KMS-11 (cell line): ENCODE measurements around the gene NRXN3.
A peak's percentile ranks its signal among the peaks of the same experiment; 100 is the strongest.

Source experiments
- H2AFZ ChIP-seq: fragments of 200-600 bp; sonication (generic); 2 replicates; pipeline ENCODE4 v1.6.1; 2016; ENCODE audit warnings: antibody characterized with exemption, mixed run types, low read depth
- H3K27ac ChIP-seq: fragments of 200-600 bp; sonication (generic); 2 replicates; pipeline ENCODE4 v1.6.1; 2016; ENCODE audit warnings: mild to moderate bottlenecking, mixed run types
- H3K27me3 ChIP-seq: fragments of 200-600 bp; sonication (generic); 2 replicates; pipeline ENCODE4 v1.6.1; 2017; ENCODE audit warnings: mild to moderate bottlenecking, low read depth, mixed run types, moderate library complexity; ENCODE audit not compliant: insufficient read depth
- H3K36me3 ChIP-seq: fragments of 200-600 bp; sonication (generic); 2 replicates; pipeline ENCODE4 v1.6.1; 2017; ENCODE audit warnings: mild to moderate bottlenecking, mixed run types; ENCODE audit not compliant: insufficient read depth
- H3K4me1 ChIP-seq: fragments of 200-600 bp; sonication (generic); 2 replicates; pipeline ENCODE4 v1.6.1; 2016; ENCODE audit warnings: mild to moderate bottlenecking, low read depth, mixed run types; ENCODE audit not compliant: poor library complexity, severe bottlenecking
- H3K4me2 ChIP-seq: fragments of 200-600 bp; sonication (generic); 2 replicates; pipeline ENCODE4 v1.7.0; 2016; ENCODE audit warnings: mild to moderate bottlenecking, mixed run types
- H3K4me3 ChIP-seq: fragments of 200-600 bp; sonication (generic); IDR thresholded peaks from 2 replicates; pipeline ENCODE4 v1.6.1; 2017; ENCODE audit warnings: low read depth, low read length, mixed read lengths; ENCODE audit not compliant: insufficient read depth
- H3K79me2 ChIP-seq: fragments of 200-600 bp; sonication (generic); 2 replicates; pipeline ENCODE4 v1.6.1; 2016; ENCODE audit warnings: low read depth, mixed run types; ENCODE audit not compliant: insufficient read depth
- H3K9ac ChIP-seq: fragments of 200-600 bp; sonication (generic); 2 replicates; pipeline ENCODE4 v1.6.1; 2016; ENCODE audit warnings: mild to moderate bottlenecking, mixed run types
- H4K20me1 ChIP-seq: fragments of 200-600 bp; sonication (generic); 2 replicates; pipeline ENCODE4 v1.6.1; 2016; ENCODE audit warnings: mild to moderate bottlenecking, mixed run types; ENCODE audit not compliant: insufficient read depth
- TF ChIP-seq, protein P1 (sequence below): fragments of 200-600 bp; sonication (generic); conservative IDR thresholded peaks from 2 replicates; pipeline ENCODE4 v1.6.1; 2017; ENCODE audit warnings: low read depth, mild to moderate bottlenecking, antibody characterized with exemption, low read length, moderate library complexity, mixed read lengths

NRXN3 gene

DNA sequence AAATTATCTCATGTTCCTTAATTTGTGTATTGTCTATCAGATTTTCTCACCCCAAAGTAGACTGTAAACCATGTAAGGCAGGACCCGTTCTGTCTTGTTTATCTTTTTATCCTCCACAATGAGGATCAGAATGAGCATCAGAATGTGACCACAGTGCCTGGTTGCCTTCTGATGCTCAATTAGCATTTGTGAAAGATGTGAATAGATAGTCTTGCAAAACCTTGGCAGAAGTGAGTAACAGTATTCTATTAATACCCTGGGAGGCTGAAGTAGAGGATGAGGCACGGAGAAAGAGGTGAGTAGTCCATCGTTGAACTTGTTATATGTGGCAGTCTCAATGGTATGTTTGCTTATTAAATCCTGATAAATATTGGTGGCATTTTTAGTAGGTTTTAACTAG lies 781.4 kb downstream of the NRXN3 start:
- Histone ChIP-seq H3K4me1 (no peaks in the 10 kb centered on the region), H3K36me3 (no peaks in the 10 kb centered on the region), H3K79me2 (no peaks in the 10 kb centered on the region), H3K27ac (no peak overlapping the region), H3K4me2 (no peak overlapping the region), H3K4me3 (no peak overlapping the region), H4K20me1 (no peaks in the 10 kb centered on the region), H2AFZ (no peak overlapping the region), H3K9ac (no peak overlapping the region), H3K27me3 (no peaks in the 10 kb centered on the region)
- TF ChIP-seq, protein P1, sequence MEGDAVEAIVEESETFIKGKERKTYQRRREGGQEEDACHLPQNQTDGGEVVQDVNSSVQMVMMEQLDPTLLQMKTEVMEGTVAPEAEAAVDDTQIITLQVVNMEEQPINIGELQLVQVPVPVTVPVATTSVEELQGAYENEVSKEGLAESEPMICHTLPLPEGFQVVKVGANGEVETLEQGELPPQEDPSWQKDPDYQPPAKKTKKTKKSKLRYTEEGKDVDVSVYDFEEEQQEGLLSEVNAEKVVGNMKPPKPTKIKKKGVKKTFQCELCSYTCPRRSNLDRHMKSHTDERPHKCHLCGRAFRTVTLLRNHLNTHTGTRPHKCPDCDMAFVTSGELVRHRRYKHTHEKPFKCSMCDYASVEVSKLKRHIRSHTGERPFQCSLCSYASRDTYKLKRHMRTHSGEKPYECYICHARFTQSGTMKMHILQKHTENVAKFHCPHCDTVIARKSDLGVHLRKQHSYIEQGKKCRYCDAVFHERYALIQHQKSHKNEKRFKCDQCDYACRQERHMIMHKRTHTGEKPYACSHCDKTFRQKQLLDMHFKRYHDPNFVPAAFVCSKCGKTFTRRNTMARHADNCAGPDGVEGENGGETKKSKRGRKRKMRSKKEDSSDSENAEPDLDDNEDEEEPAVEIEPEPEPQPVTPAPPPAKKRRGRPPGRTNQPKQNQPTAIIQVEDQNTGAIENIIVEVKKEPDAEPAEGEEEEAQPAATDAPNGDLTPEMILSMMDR = no peak

DNA sequence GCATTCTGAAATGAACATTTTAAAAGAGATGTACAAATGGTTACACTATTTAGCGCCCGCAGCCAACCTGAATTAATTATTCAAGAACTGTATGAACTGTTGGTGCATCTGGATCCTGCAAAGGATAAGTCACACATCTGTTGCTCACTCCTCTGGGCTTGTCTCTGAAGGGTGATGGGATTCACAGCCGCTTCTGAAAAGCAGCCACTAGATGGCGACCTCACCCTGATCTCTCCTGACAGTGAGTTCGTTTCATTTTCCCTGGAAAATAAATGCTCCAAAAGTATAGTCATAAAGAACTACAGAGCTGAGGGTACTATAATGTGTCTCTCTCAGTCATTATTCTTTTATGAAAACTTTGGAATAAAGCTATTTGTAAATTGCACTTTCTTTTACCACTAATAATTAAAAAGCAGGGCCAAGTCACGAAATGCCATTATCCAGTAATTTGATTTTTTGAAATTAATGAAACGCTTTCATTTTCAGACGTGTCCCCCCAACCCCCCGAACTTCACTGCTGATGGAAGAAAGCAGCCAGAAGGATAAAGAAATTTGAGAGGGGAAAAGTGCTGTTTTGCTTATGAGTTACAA lies 789.6 kb downstream of the NRXN3 start:
- Histone ChIP-seq H3K27ac (no peak overlapping the region), H2AFZ (peak overlapping the region; percentile 2; the same call in 1 of the 2 replicates), H4K20me1 (no peaks in the 10 kb centered on the region), H3K9ac (no peak overlapping the region), H3K36me3 (no peaks in the 10 kb centered on the region), H3K4me1 (no peaks in the 10 kb centered on the region), H3K27me3 (no peaks in the 10 kb centered on the region), H3K4me3 (no peak overlapping the region), H3K4me2 (0 out of 2 replicates have a peak overlapping the region, but pooled peaks have one; percentile 15), H3K79me2 (no peaks in the 10 kb centered on the region)
- TF ChIP-seq, protein P1 = peak; percentile 92

DNA sequence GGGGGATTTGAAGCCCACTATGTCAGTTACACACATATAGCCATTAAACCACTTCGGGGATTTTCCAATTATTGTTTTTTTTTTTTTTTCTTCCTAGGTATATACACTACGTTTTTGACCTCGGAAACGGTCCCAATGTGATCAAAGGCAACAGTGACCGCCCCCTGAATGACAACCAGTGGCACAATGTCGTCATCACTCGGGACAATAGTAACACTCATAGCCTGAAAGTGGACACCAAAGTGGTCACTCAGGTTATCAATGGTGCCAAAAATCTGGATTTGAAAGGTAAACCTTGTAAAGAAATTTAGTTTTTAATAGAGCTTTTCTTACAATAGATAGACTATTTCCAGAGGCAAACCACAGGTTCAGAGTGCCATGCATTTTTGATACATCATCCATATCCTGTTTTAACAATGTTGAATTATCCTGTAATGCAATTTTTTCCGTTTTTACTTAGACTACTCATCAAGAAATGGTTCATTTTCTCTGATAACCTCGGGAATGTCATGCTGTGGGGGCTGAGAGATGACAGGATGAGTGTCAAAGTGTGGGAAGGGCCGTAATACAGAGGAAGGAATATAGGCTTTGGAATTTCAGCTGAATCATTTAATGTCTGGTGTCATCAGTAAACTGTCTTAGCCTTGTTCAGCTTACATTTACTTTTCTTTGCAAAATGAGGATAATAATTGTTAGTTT lies 797.1 kb downstream of the NRXN3 start:
- Histone ChIP-seq H3K27ac (no peak overlapping the region), H3K9ac (no peak overlapping the region), H2AFZ (no peak overlapping the region), H3K4me2 (no peak overlapping the region), H3K79me2 (no peaks in the 10 kb centered on the region), H4K20me1 (no peaks in the 10 kb centered on the region), H3K4me1 (no peaks in the 10 kb centered on the region), H3K27me3 (no peaks in the 10 kb centered on the region), H3K36me3 (no peaks in the 10 kb centered on the region), H3K4me3 (no peak overlapping the region)
- TF ChIP-seq, protein P1 = no peak

DNA sequence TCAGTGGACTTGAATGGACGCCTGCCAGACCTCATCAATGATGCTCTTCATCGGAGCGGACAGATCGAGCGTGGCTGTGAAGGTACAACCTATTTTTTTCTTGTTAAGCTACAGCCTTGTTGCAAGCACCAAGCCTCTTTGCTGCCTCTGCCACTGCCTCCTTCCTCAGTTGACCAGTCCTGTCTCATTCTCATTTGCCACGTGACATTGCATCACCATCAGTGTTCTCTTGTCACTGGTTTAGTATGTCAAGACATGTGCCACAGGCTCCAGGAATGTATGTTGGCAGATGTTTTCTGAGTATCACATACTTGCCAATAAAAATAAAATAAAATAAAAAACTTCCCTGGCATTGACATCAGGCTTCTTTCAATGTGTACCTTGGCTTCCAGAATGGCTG lies 798.1 kb downstream of the NRXN3 start:
- TF ChIP-seq, protein P1 = no peak
- Histone ChIP-seq H4K20me1 (no peaks in the 10 kb centered on the region), H3K4me1 (no peaks in the 10 kb centered on the region), H3K9ac (no peak overlapping the region), H2AFZ (no peak overlapping the region), H3K27me3 (no peaks in the 10 kb centered on the region), H3K79me2 (no peaks in the 10 kb centered on the region), H3K4me3 (no peak overlapping the region), H3K36me3 (no peaks in the 10 kb centered on the region), H3K27ac (no peak overlapping the region), H3K4me2 (no peak overlapping the region)
